SIG-M5 treated with dmso at 0.1 percent for 504 hours (cell line): Measurements from ENCODE around the gene SPATA25.
"Not testable (repeated sequence)": the region's sequence is repeated elsewhere in the genome, so short reads cannot be mapped to it uniquely, and the experiment has no call there.

Experiments
- DNase-seq: peaks from one replicate; lab custom pipeline; 2025; ENCODE audit not compliant: unreplicated experiment; lab: John Stamatoyannopoulos, UW

Gene SPATA25

GRCh38 chr20:45917790-45918141, 30.3 kb upstream of the SPATA25 start:
- no peak for DNase-seq

- DNase-seq, result no peak
Observed at GRCh38 chr20:45913116-45913515, 25.7 kb upstream of the SPATA25 start.

DNA sequence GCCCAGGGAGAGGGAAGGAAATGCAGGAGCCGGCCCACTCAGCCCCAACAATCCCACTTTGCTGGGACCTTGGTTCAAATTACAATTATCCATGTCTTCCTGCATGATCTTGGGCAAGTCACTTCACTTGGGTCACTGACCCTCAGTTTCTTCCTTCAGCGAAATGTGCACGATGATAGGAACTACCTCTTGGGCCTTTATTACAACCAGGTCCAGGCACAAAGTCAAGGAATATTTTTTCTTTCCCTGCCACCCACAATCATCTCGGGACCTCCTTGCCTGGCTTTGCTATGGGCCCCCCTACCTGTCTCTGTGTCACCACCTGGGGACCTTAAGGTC, 24.9 kb upstream of the SPATA25 start:
- DNase-seq, result no peak

GRCh38 chr20:45911486-45912343, 24.3 kb upstream of the SPATA25 start, which contains the start of gene PLTP:
Gene PLTP, minus strand, starts transcription at chr20:45912155. Its CDS starts 703 bp downstream, at chr20:45911452.
- DNase-seq, result no peak

GRCh38 chr20:45910670-45911485, 23.5 kb upstream of the SPATA25 start:
- DNase-seq, result peak; percentile 100

DNA sequence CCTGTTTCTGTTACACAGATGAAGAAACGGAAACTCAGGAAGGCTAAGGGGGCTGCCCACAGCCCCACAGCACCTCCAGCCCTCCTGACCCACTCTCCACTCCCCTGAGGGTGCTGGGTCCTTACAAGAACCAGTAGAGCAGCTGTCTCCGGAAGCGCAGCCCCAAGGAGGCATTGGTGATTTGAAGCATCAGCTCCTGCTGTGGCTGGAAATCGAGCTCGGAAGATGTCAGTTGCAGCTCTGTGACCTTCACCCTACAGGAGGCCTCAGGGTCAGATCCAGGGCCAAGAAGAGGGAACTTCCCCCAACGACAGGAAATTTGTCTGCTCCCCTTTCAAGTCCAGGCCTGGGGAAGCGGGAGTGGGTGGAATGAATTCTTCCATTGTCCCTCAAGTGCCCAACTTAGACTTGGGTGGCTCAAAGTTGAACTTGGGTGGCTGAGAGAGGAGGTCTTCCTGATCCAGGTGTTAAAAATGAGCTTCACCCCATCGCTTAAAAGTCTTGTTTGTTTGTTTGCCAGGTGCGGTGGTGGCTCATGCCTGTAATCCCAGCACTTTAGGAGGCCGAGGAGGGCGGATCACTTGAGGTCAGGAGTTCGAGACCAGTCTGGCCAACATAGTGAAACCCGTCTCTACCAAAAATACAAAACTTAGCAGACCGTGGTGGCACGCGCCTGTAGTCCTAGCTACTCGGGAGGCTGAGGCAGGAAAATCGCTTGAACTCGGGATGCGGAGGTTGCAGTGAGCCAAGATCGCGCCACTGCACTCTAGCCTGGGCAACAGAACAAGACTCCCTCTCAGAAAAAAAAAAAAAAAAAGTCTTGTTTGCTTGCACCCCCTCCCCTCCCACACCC, 22.6 kb upstream of the SPATA25 start:
- no peak for DNase-seq

GRCh38 chr20:45909336-45909808, 21.9 kb upstream of the SPATA25 start:
- DNase-seq, result no peak

GRCh38 chr20:45908084-45908483, 20.7 kb upstream of the SPATA25 start:
- no peak for DNase-seq

DNA sequence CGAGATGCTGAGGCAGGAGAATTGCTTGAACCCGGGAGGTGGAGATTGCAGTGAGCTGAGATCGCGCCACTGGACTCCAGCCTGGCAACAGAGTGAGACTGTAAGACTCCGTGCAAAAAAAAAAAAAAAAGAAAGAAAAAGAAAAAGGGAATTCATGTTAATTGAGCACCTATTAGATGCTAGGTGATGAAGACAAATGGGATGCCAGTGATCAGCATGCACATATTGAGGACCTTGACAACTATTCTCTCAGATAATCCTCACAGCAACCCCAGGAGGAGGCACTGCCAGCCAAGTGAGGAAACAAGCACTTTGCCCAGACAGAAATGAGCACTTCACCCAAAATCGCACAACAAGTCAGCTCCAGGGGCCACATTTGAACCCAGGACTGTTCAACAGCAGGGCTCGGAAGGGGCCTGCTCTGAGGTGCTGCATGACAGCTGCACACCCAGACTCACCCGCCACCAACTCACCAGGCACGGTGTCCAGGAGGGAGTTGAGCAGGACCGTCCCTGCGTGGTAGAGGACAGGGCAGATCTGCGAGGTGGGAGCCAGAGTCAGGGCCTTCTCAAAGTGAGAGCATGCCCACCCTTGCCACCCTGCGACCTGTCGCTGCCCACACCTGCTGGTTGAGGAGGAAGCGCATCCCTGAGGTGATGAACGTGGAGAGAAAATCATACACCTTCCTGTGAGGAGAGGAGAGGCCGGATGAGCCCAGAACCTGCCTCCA, 20.0 kb upstream of the SPATA25 start:
- DNase-seq, result no peak

DNA sequence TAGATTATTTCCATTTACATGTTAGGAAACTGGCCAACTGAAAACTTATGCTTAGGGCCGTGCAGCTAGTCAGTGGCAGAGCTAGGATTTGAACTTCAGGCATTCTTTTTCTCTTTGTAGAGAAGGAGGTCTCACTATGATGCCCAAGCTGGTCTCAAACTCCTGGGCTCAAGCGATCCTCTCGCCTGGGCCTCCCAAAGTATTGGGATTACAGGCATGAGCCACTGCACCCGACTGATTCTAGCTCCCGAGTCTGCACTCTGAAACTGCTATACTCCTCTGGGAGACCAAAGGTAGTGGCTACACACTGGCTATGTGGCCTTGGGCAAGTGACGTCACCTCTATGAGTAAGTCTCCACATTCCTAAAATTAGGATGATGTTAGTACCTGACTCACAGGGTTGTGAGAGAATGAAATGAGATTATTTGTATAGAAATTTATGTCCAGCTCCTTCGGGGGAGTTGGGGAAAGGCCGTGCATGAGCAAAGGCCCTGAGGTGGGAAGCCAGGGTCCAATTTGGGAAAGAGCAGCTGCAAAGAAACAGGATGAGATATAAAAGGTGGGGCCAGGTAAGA, 18.2 kb upstream of the SPATA25 start:
- DNase-seq, result no peak

DNA sequence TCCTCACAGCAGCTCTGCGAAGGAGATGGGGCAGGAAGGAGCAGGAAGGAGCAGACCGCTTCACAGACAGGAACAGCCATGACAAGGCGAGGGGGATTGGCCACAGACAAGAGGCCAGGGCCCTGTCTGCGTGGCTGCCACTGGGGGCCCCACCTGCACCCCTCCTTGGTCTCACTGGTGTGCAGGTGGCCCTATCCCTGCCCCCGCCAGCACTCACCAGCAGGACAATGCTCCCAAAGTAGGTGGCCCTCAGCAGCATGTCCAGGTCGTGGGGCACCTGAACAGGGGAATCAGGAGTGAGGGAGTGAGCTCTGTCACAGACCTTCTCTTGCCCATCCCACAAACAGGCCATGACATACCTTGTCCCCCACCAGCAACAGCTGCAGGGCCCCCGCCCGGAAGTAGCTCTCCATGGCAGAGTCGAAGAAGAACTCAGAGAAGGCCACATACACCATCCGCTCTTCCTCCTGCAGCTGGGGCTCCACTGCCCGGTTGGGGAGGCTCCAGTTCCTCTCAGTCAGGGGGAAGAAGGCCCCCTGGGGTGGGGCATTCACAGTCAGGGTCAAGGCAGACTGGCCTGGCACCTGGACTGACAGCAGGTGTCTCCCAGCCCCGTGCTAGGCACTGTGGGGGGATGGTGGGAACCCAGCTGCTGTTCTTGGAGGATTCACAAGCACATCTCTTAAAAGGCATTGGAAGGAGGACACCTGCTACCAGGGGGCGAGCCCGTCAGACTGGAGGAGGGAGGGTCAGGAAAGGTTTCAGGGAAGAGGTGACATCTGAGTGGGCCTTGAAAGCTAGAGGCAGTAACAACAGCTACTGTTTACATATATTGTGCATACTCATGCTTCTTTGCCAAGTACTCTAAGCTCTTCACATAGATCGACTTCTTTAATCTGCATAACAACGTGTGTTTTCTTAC, 17.4 kb upstream of the SPATA25 start:
- no peak for DNase-seq

DNA sequence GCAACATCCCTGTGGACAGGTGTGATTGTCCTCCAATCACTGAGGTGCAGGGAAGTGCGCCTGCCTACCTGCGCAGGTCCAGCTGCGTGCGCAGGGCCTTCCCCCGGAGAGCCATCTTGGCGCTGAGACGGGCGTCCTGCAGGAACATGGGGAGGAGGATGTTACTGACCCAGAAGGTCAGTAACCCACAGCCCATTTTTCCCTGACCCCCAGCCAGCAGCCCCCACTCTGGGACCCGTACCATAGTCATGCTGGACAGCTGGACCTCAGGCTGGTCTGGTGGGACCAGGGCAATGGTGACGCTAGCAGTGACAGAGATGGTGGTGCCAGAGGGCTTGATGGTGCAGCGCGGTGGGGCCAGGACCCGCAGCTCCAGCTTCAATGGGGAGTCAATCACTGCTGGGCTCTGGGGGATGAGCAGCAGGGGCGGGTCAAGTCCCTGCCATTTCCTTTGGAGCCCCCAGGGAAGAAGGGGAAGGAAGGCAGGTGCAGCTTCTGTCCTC, 14.8 kb upstream of the SPATA25 start:
- no peak for DNase-seq

DNA sequence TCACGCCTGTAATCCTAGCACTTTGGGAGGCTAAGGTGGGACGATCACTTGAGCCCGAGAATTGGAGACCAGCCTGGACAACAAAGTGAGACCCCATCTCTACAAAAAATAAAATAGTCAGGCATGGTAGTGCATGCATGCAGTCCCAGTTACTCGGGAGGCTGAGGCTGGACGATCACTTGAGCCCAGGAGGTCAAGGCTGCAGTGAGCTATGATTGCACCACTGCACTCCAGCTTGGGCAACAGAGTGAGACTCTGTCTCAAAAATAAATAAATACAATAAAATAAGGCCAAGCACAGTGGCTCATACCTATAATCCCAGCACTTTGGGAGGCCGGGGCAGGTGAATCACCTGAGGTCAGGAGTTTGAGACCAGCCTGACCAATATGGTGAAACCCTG, 13.9 kb upstream of the SPATA25 start:
- DNase-seq, result not testable (repeated sequence)

GRCh38 chr20:45899046-45899835, 11.8 kb upstream of the SPATA25 start:
- DNase-seq, result no peak

DNA sequence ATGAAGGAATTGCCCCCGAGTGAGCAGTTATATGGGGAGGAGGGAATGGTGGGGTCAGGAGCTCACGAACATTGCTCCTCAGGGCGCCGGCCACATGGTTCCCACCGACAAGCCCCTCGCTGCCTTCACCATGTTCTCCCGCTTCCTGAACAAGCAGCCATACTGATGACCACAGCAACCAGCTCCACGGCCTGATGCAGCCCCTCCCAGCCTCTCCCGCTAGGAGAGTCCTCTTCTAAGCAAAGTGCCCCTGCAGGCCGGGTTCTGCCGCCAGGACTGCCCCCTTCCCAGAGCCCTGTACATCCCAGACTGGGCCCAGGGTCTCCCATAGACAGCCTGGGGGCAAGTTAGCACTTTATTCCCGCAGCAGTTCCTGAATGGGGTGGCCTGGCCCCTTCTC, 10.9 kb upstream of the SPATA25 start:
- no peak for DNase-seq

GRCh38 chr20:45897692-45898091, 10.3 kb upstream of the SPATA25 start:
- no peak for DNase-seq

DNA sequence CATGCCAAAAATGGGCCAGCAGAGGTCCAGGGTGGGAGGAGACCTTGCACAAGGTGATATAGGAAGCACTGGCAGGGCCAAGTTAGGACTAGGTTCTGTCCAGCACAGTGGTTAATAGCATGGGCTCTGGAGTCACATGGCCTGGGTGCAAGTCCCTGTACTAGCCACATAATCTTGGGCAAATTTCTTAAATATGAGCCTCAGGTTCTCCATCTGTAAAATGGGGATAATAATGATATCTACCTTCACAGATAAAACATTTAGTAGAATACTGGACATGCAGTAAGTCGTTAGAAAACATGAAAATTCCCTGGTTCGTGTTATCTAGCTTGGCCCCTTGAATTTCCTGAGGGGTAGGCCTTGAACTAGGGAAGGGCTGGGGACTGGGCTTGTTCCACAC, 9.9 kb upstream of the SPATA25 start:
- no peak for DNase-seq

DNA sequence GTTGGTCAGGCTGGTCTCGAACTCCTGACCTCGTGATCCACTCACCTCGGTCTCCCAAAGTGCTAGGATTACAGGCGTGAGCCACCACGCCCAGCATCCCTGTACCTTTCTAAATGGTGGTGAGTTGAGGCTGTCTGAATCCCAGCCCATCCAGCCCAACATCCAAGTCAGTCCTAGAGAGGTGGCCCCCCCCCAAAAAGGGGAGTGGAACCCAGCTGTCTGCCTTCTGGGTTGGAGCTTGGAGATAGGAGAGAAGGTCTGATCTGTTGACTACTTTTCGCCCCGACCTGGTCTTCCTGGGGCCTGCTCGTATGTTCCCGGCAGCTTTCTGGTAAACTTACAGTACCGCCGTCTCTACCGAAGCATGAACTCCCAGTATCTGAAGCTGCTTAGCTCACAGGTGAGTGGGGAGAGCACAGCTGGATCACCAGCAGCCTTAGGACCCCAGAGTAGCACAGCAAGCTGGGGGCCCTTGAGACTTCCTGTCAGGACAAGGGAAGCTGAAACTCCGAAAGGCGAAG, 9.3 kb upstream of the SPATA25 start:
- DNase-seq, result no peak
